NB4 (cell line): ENCODE results near the gene ASIP.
"Not testable (repeated sequence)": the region's sequence is repeated elsewhere in the genome, so short reads cannot be mapped to it uniquely, and the experiment has no call there.

Experiments used
- DNase-seq: peaks from one replicate; pipeline ENCODE4 v3.0.0; 2010; ENCODE audit warnings: low read depth
- H3K4me3 ChIP-seq: one replicate; pipeline ENCODE4 v1.5.1; 2011; ENCODE audit warnings: mild to moderate bottlenecking, low read depth, low read length, moderate library complexity
- MYC ChIP-seq: IDR thresholded peaks from 2 replicates; pipeline ENCODE4 v1.6.1; 2011; ENCODE audit warnings: low read depth, low read length
- POLR2A ChIP-seq: IDR thresholded peaks from 2 replicates; pipeline ENCODE4 v1.6.1; 2011; ENCODE audit warnings: mild to moderate bottlenecking; ENCODE audit not compliant: insufficient read length; ENCODE audit errors: extremely low read depth
- TF ChIP-seq, protein P1 (sequence below): IDR thresholded peaks from 2 replicates; pipeline ENCODE4 v1.6.1; 2011; ENCODE audit warnings: low read depth, low read length
- TF ChIP-seq, protein P2 (sequence below): IDR thresholded peaks from one replicate; pipeline ENCODE4 v1.5.1; 2012; ENCODE audit warnings: low read depth, low read length

ASIP gene

DNA sequence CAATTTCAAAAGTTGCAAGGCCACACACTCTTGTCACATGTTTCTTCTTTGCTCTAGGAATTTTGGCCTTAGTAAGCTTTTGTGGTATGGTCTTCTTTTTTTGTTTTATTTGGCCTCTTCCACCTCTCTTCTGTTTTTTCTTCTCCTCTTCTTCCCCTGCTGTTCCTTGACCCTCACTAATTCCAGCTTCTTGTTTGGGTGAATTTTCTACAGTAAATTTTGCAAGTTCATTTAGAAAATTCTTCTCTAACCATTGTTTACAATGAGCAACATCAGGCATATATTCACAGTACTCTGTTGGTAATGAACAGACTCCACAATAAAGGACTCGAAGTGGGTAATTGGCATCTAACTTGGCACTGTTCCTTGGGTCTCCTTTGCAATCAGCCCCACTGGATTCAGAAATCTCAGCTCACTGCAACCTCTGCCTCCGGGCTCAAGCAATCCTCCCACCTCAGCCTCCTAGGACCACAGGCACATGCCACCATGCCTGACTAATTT lies 5.0 kb downstream of the ASIP start:
- no peak for DNase-seq
- TF ChIP-seq POLR2A (no peak), MYC (no peak)
- TF ChIP-seq, protein P1, sequence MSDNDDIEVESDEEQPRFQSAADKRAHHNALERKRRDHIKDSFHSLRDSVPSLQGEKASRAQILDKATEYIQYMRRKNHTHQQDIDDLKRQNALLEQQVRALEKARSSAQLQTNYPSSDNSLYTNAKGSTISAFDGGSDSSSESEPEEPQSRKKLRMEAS = no peak
- TF ChIP-seq, protein P2, sequence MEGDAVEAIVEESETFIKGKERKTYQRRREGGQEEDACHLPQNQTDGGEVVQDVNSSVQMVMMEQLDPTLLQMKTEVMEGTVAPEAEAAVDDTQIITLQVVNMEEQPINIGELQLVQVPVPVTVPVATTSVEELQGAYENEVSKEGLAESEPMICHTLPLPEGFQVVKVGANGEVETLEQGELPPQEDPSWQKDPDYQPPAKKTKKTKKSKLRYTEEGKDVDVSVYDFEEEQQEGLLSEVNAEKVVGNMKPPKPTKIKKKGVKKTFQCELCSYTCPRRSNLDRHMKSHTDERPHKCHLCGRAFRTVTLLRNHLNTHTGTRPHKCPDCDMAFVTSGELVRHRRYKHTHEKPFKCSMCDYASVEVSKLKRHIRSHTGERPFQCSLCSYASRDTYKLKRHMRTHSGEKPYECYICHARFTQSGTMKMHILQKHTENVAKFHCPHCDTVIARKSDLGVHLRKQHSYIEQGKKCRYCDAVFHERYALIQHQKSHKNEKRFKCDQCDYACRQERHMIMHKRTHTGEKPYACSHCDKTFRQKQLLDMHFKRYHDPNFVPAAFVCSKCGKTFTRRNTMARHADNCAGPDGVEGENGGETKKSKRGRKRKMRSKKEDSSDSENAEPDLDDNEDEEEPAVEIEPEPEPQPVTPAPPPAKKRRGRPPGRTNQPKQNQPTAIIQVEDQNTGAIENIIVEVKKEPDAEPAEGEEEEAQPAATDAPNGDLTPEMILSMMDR = no peak
- H3K4me3 ChIP-seq = no peak overlapping the region

DNA sequence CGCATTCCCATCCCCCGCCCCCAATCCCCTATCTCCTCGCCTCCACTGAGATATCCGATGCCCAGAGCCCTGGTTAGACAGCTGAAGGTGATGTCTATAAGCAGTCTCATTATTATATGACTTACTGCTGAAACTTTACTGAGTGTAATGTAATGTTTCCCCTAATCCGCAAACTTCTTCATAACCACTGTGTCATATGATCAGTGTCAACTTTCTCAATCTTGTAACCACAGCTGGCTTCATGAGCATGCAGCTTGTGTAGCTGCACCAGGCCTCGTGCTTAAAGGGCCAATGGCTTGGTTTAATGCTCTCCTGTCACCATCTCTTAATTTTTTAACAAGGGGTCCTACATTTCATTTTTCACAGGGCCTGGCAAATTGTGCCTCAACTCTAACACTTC lies 8.1 kb downstream of the ASIP start:
- peak; percentile 86 for DNase-seq
- TF ChIP-seq POLR2A = no peak
- TF ChIP-seq MYC = peak; percentile 99
- TF ChIP-seq, protein P1 = peak; percentile 98
- TF ChIP-seq, protein P2 = no peak
- no peak overlapping the region for H3K4me3 ChIP-seq

DNA sequence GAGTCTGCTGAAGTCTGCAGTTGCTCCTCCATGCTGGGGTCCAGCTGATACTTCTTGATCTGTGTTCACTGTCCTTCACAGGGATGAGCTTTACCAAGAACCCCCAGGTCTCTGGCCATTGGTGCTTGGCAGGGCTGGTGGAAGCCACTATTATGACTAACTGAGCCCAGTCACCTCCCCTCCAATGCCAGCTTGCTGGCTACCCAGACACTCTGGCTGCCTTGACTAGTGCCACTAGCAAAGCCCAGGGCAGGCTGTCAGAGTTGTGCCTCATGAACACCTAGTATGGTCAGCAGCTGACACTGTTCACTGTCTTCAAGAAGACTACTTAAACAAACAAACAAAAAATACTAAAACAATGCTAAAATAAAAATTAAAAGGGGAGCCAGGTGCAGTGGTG lies 8.8 kb downstream of the ASIP start:
- H3K4me3 ChIP-seq = no peak overlapping the region
- TF ChIP-seq, protein P1 = no peak
- TF ChIP-seq, protein P2 = no peak
- TF ChIP-seq MYC (no peak), POLR2A (no peak)
- no peak for DNase-seq

DNA sequence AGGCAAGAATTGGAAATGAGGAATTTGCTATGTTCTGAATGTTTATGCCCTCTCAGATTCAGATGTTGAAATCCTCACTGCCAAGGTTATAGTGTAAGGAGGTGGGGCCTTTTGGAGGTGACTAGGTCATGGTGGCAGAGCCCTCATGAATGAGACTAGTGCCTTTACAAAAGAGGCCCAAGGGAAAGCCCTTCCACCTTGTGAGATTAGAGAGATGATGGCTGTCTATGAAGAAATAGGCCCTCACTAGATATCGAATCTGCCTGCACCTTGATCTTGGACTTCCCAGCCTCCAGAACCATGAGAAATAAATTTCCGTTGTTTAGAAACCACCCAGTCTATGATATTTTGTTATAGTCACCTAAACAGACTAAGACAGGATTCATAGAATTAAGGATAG lies 10.4 kb downstream of the ASIP start:
- no peak overlapping the region for H3K4me3 ChIP-seq
- DNase-seq = no peak
- TF ChIP-seq, protein P1 = no peak
- TF ChIP-seq MYC (no peak), POLR2A (no peak)
- TF ChIP-seq, protein P2 = no peak

DNA sequence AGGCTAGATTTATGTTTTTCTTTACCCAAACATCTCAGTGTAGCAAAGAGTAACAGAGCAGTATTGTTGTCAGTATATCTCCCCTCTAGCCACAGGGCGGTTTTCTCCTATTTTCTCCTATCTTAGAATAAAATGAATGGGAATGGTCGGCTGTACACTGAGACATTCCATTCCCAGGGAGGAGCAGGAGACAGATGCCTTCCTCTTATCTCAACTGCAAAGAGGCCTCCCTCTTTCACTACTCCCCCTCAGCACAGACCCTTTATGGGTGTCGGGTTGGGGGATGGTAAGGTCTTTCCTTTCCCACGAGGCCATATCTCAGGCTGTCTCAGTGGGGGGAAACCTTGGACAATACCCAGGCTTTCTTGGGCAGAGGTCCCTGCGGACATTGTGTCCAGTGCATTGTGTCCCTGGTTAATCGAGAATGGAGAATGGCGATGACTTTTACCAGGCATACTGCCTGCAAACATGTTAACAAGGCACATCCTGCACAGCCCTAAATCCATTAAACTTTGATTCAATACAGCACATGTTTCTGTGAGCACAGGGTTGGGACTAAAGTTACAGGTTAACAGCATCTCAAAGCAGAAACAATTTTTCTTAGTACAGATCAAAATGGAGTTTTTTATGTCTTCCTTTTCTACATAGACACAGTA lies 11.3 kb downstream of the ASIP start:
- not testable (repeated sequence) for H3K4me3 ChIP-seq, DNase-seq

DNA sequence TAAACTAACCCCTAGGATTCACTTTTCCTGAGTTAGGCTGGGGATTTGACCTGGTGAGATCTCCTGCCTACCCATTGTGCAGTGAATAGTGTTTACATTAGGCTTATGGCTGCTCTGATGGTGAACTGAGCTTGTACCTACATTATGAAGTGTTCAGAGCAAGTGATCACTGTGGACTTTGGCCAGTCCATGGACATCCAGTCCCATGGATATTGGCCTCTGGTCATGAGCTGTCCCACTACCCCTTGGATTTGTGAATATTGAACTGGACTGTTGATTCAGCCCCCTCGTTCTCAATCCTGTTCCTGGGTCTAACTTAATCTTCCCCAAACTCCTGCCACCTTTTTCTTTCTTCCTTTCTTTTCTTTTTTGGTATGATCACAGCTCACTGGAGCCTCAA lies 13.8 kb downstream of the ASIP start:
- TF ChIP-seq POLR2A (no peak), MYC (no peak)
- TF ChIP-seq, protein P1 = no peak
- TF ChIP-seq, protein P2 = no peak
- no peak overlapping the region for H3K4me3 ChIP-seq

More for the DNA sequence above, 13.8 kb downstream of the ASIP start:
- DNase-seq = no peak
